Measurements from ENCODE around the gene MACO1.

GRCh38 chr1:25431955-25432719 lies 1.4 kb downstream of the MACO1 start:
- TF ChIP-seq CTCF (IDR thresholded peaks at IDR 0.05) (no peak), NFE2L2 (conservative IDR thresholded peaks at IDR 0.05; ENCODE audit: low read length) (no peak), REST (IDR thresholded peaks at IDR 0.05) (no peak), MAX (IDR thresholded peaks at IDR 0.05) (no peak), POLR2A (IDR thresholded peaks at IDR 0.05; ENCODE audit: low read length) (no peak), HES2 (IDR thresholded peaks at IDR 0.05) (no peak), CBX2 (IDR thresholded peaks at IDR 0.05; ENCODE audit: borderline replicate concordance, low read depth) (no peak), EP300 (IDR thresholded peaks at IDR 0.05) (no peak), PHF8 (IDR thresholded peaks at IDR 0.05; ENCODE audit: borderline replicate concordance, low read depth) (no peak), USF2 (IDR thresholded peaks at IDR 0.05) (no peak)

Measured in A549 (cell line).